GM12872 (cell line): Measurements from ENCODE around the gene TAOK1.

Source experiments
- TF ChIP-seq, protein P1 (sequence below): IDR thresholded peaks from 3 replicates; pipeline ENCODE4 v1.5.1; 2011; ENCODE audit warnings: low read depth, mild to moderate bottlenecking, low read length, moderate library complexity; ENCODE audit not compliant: insufficient read depth

Gene TAOK1

DNA sequence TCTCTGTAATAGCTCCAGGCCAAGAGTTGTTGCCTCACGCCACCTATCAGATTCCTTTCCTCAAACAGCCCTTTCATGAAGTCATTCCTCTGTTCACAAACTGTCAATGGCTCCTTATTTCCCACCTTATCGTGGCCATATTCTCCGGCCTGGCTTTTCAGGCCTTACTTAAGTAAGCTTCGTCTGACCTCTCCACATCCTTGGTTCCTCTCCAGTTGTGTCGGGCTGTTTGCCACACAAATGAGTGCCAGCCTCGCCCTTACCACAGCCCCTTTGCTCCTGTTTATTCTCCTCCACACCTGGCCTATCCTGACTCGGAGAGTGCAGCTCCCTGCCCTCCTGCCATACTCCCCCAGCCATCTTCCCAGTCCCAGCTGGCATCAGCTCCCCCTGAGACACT lies 180.4 kb downstream of the TAOK1 start:
- TF ChIP-seq, protein P1, sequence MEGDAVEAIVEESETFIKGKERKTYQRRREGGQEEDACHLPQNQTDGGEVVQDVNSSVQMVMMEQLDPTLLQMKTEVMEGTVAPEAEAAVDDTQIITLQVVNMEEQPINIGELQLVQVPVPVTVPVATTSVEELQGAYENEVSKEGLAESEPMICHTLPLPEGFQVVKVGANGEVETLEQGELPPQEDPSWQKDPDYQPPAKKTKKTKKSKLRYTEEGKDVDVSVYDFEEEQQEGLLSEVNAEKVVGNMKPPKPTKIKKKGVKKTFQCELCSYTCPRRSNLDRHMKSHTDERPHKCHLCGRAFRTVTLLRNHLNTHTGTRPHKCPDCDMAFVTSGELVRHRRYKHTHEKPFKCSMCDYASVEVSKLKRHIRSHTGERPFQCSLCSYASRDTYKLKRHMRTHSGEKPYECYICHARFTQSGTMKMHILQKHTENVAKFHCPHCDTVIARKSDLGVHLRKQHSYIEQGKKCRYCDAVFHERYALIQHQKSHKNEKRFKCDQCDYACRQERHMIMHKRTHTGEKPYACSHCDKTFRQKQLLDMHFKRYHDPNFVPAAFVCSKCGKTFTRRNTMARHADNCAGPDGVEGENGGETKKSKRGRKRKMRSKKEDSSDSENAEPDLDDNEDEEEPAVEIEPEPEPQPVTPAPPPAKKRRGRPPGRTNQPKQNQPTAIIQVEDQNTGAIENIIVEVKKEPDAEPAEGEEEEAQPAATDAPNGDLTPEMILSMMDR, result no peak

DNA sequence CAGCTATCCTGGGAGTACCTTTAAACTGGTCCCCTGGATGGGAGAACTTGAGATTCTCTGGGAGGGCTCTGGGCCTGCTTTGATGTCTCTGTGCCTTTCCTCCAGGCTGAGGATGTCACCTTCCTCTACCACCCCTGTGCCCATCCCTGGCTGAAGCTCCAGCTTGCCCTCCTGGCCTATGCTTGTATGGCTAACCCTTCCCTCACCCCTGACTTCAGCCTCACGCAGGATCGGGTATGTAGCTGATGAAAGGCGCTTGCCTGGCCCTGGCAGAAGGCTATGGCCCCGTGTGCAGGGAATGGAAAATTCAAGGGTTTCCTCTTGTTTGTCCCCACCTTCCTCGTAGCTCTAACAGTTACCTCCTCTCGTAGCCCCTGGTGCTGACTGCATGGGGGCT lies 181.3 kb downstream of the TAOK1 start:
- TF ChIP-seq, protein P1, result no peak

DNA sequence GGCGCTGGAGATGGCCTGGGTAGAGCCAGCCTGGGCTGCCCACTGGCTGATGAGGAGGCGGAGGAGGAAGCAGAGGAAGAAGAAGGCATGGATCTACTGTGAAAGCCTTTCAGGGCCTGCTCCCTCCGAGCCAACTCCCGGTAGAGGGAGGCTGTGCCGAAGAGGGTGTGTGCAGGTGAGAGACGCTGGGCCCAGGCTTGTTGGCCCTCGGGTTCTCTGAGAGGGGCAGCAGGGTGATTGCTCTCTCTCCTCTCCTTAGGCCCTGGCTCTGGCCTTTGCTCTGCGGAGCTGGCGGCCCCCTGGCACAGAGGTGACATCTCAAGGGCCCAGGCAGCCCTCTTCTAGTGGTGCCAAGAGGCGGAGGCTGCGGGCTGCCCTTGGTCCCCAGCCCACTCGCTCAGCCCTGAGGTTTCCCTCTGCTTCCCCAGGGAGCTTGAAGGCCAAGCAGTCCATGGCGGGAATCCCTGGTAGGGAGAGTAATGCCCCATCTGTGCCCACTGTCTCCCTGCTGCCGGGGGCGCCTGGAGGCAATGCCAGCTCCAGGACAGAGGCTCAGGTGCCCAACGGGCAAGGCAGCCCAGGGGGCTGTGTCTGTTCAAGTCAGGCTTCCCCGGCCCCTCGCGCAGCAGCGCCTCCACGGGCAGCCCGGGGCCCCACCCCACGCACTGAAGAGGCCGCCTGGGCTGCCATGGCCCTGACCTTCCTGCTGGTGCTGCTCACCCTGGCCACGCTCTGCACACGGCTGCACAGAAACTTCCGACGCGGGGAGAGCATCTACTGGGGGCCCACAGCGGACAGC lies 181.9 kb downstream of the TAOK1 start:
- TF ChIP-seq, protein P1, result no peak

DNA sequence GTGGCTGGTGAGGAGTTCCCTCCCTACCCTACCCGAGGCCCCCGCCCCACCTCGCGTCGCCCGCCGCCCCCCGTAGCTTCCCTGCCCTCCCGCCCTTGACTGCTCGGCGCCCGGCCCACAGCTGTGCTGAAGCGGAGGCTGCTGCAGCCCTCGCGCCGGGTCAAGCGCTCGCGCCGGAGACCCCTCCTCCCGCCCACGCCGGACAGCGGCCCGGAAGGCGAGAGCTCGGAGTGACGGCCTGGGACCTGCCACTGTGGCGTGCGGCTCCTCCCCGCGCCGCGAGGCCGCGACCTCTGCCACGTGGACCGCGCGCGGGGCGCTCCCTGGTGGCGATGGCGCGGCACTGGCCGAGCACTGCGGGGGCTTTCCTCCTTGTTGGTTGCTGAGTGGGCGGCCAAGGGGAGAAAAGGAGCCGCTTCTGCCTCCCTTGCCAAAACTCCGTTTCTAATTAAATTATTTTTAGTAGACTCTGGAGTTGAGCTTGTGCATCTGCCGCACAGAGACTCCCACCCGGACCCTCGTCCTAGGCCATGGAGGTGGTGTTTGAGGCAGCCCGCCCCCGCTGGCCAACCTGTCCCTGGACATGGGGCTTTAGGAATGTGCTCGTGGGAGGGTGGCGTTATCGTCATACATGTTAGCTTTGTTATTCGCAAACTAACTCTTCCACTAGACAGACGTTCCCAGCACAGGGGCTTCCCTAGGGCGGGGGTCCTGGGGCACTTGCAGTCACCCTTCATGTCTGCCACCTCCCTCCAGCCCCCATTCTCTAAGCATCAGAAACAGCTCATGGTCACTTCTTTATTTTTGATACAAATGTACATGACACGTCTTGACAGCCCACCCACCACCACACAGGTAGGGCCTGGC lies 182.8 kb downstream of the TAOK1 start:
- TF ChIP-seq, protein P1, result peak; percentile 79

DNA sequence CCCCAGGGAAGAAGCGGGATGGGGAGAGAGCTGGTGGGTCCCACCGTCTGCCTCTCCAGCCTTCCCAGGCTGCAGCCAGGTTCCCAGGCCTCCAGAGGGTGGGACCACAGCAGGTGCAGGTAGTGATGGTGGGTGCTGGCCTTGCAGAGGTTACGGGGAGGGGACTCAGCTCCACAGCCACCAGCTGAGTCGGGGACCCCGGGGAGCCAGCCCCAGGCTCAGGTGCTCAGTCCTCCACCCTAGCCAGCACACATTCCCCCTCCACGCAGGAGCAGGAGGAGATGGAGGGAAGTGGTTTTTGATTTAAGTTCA lies 183.4 kb downstream of the TAOK1 start:
- TF ChIP-seq, protein P1, result no peak

DNA sequence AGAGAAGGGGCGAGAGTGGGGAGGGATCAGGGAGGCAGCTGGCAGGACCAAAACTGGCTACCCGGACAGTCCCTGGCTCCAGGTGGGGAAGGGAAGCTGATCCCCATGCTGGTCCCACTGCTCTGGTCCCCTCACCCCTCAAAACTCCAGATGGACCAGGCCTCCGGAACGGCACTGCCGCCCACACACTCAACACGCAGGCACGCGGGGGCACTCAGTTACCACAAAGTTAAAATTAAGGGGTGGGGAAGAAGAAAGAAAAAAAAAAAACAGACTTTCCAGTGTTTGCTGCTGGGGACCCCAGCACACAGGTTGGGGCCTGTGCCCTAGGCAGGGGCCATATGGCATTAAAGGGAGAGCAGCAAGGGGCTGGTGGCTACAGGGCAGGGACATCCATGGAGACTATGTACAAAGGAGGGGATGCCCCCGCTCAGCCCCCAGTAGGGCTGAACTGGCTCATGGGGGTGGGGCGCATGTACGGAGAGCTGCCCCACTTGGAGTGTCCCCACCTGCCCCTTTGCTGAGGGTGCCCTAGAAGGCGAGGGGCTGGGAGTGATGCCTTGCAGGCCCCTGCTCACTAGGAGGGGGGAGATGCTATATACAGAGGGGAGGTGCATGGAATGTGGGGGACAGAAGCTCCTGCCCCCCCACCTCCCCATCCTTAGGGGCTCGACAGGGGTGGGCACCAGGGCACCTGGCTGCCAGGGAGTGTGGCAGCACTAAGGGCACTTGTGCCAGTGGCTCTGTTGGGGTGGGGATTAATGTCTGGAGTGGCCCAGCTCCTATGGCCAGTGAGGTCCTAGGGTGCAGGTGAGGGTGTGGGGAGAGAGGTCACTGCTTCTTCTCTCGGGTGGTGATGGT lies 183.9 kb downstream of the TAOK1 start:
- TF ChIP-seq, protein P1, result no peak
